Measurements from ENCODE around the gene GIT1. TPM values are rescaled to one million over a fixed set of nuclear protein-coding genes. Genes with fewer than 3 reads are reported as not detected.

GIT1 gene, protein sequence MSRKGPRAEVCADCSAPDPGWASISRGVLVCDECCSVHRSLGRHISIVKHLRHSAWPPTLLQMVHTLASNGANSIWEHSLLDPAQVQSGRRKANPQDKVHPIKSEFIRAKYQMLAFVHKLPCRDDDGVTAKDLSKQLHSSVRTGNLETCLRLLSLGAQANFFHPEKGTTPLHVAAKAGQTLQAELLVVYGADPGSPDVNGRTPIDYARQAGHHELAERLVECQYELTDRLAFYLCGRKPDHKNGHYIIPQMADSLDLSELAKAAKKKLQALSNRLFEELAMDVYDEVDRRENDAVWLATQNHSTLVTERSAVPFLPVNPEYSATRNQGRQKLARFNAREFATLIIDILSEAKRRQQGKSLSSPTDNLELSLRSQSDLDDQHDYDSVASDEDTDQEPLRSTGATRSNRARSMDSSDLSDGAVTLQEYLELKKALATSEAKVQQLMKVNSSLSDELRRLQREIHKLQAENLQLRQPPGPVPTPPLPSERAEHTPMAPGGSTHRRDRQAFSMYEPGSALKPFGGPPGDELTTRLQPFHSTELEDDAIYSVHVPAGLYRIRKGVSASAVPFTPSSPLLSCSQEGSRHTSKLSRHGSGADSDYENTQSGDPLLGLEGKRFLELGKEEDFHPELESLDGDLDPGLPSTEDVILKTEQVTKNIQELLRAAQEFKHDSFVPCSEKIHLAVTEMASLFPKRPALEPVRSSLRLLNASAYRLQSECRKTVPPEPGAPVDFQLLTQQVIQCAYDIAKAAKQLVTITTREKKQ
- polyA plus RNA-seq (ENCODE audit: insufficient read length): 43.2 TPM
- long read RNA-seq, donor 1, transcript GIT1-201 (20 exons, 3,768 nt): major isoform, 7 of 16 reads
- long read RNA-seq, donor 1, partial matches to known transcripts: 9 of 16 reads
- long read RNA-seq, donor 1, other reads (novel, unspliced or antisense): 0 of 16 reads
- long read RNA-seq, donor 2, transcript GIT1-201 (20 exons, 3,768 nt): major isoform, 5 of 5 reads
- long read RNA-seq, donor 2, partial matches to known transcripts: 0 of 5 reads
- long read RNA-seq, donor 2, other reads (novel, unspliced or antisense): 0 of 5 reads
- long read RNA-seq, donor 3, partial matches to known transcripts: 5 of 9 reads
- long read RNA-seq, donor 3, other reads (novel, unspliced or antisense): 0 of 9 reads
- long read RNA-seq, donor 4: 0 reads
- long read RNA-seq, donor 5, transcript GIT1-201 (20 exons, 3,768 nt): major isoform, 10 of 10 reads
- long read RNA-seq, donor 5, partial matches to known transcripts: 0 of 10 reads
- long read RNA-seq, donor 5, other reads (novel, unspliced or antisense): 0 of 10 reads
- long read RNA-seq, donor 6, partial matches to known transcripts: 0 of 4 reads
- long read RNA-seq, donor 6, other reads (novel, unspliced or antisense): 0 of 4 reads
- long read RNA-seq, donor 7, transcript GIT1-201 (20 exons, 3,768 nt): major isoform, 7 of 18 reads
- long read RNA-seq, donor 7, partial matches to known transcripts: 11 of 18 reads
- long read RNA-seq, donor 7, other reads (novel, unspliced or antisense): 0 of 18 reads
- long read RNA-seq, donor 8: 0 reads

DNA sequence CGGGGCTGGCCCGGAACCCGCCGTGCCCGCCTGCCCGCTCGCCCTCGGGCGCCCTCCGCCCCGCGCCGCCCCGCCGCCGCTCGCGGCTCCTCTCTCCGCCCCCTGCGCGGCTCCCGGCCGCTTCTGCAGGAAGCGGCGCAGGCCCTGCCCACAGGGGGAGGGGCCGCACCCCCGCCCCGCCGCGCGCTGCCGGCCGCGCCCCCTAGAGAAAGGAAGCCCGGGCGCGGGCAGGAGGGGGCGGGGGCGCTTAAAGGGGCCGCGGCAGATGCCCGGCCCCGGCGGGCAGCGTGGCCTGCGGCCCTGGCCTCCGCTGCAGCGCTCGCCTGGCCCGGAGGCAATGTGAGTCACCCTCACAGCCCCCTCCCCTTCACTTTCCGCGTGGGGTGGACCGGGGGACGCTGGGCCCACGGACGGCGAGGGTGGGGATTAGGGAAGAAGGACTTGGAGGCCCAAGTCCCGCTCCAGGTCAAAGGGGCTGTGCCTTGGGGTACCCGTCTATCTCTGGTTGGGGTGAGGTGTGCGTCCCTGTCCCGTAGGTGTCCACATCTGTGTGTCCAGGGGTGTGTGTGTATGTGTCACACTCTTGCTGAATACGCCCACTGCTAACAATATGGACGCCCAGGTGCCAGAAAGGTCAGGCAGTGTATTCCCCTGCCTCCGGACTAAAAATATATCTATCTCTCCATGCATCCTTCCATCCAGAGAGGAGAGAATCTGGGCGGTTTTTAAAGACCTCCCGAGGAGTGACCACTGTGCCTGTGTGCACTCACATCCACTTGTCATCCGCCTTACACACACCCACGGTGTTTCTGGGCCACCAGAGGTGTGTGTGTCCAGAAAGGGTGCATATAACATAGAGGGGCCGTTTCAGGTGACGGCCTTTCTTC is at the start of gene GIT1:
Gene GIT1 (minus strand): TSS at position 125 of the 887 bp plus-strand sequence. CDS start 270 bp downstream, outside the sequence.
- peak; percentile 89 for DNase-seq

DNA sequence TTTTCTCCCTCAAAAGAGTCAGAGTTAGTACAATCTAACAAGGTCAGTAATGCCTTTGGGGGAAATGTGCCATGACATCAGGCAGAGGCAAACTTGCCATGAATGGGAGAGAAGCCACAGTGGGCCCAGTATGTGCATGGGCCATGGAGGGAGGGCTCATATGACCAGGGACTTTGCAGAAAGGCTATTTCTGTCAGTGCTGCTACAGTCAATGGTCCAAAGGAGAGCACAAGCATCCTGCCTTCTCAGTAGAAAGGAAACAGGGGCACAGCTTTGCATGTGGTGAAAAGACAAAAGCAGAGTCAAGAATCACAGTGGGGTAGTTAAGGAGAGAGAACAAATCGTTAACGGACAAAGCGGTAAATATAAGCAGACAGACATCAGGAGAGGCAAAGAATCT is 44.4 kb upstream of the GIT1 start:
- DNase-seq: no peak

DNA sequence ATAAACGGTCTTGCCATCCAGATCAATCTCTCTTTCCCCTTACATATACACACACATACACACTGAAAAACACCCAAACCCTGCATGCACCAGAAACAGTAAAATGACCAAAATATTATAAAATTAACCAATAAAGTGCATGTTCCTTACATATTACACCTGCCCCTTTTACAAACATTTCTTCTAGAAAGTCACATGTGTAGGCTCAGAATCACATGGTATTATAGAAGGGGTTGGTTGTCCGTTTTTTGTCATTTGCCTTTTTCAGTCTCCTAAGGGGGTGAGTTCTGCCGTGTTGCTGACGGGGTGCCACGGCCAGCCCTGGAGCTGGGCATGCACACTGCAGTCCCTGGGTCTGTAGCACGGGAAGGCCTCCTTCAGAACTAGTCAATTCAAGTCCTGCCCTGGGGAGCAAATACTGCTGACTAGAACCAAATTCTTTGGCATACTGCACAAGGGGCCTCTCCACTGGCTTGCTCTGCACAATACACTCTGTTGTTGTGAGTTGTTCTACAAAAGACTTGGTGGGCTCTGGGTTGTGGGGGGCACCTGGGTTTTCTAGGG is 41.3 kb upstream of the GIT1 start:
- no peak for DNase-seq

DNA sequence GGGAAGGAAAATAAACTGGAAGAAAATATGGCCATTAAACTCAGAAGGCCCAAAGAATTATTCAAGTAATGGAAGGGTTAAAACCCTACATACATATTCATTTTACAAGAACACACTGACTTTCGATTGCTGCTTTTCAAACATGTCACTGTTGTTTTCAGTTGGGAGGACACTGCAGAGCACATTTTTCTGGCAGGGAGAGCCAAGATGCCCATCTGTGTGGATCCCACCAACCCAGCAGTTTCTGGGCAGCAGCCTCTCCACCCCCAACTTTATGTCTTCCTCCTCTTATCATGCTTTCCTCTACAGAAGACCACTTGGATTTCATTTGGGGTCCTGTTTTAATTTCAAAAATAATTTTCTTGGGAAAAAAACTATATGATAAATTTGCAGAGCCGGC is 40.4 kb upstream of the GIT1 start:
- no peak for DNase-seq

DNA sequence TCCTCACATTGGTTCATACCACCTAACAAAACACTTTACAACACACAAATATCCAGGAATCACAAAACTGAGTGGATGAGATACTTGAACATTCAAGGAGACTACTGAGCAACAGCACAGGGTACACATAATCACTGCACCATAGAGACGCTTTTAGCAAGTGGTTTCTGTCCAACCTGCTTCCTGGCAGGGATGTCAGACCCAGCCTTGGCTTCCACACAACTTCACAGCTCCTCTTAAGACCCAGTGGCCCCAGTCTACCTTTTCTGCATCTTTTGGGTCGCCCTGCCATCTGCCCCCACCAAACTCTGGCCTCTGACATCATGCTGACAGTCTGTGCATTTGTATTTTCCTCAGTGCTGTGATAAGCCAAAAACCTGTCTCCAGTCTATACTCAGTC is 39.2 kb upstream of the GIT1 start:
- no peak for DNase-seq

DNA sequence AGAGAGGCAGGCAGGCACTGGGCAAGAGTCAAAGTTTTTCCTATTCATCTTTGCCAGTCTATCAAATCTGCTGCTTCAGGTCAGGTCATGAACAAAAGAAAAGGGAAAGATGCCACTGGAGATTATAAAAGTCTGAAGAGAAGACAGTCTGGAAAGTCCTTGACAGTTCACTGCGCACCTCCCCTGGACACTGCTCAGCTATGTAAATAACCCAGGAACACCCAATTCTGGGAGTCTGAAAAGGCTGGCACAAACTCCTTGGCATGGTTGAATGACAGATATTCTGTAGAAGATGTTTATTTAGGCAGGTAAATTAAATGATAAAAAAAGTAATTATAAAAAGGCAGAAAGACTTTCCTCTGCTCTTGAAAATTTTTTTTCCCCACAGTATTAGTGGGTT is 38.5 kb upstream of the GIT1 start:
- DNase-seq: no peak

DNA sequence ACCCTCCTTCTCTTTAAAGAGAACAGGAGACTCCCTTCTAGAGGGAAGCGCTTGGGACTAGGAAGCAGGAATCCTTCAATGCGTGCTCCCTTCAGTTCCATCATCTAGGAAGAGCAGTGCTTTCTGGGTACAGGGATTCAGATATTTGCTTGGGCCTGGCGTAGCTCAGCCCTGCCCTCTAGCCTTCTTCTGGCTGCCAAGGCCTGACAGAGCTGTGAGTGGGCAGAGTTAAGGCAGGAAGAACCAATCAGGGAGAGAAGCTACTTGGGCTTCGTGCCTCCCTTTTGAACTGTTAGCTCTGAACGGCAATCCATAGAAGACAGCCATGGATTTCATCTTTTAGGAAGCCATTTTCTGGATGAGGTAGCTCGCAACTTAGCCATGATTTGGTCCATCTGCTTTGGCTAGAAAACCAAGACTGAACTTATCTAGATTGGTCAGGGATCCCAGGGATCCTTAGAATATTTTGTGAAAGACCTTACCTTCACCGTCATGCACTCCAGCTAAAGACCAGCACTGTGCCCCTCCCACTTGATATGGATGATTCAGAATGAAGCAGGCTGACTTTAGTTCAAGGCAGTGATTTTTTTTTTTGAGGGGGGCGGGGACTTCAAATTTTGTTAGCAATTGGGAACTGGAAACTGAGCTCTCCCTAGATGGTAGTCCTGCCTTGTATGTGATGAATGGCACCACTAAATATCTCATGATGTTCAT is 35.7 kb upstream of the GIT1 start:
- no peak for DNase-seq

DNA sequence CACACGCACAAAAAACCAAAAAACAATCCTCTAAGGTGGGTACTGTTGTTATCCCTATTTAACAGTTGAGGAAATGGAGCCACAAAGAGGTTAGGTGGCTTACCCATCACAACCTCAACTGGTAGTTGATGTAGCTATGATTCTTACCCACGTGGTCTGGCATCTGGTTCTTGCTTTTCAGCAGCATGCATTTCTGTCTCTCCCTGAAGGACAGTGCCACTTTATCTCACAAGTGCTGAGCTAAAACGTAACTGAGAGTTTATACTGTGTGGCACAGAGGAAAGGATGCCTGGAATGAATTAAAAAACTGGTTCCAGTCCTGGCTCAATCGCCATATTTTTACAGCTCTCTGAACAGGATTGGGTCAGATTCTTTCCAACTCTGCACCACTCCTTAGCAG is 35.1 kb upstream of the GIT1 start:
- DNase-seq: no peak

DNA sequence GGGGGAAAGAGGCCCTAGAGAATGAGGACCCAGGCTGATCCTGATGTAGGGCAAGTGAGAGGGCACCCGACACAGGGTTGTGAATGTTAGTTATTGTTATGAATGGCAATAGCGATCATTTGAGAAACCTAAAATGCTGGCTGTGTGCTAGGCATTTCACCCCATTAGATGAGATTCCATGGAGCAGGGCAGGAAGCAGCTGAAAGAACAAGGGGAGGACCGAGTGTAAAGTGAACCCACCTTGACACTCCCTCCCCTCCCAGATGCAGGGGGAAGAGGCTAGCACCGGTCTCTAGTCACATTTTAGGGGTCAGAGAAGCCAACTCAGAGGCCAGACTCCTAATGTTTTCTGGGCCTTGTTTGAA is 33.8 kb upstream of the GIT1 start:
- no peak for DNase-seq

DNA sequence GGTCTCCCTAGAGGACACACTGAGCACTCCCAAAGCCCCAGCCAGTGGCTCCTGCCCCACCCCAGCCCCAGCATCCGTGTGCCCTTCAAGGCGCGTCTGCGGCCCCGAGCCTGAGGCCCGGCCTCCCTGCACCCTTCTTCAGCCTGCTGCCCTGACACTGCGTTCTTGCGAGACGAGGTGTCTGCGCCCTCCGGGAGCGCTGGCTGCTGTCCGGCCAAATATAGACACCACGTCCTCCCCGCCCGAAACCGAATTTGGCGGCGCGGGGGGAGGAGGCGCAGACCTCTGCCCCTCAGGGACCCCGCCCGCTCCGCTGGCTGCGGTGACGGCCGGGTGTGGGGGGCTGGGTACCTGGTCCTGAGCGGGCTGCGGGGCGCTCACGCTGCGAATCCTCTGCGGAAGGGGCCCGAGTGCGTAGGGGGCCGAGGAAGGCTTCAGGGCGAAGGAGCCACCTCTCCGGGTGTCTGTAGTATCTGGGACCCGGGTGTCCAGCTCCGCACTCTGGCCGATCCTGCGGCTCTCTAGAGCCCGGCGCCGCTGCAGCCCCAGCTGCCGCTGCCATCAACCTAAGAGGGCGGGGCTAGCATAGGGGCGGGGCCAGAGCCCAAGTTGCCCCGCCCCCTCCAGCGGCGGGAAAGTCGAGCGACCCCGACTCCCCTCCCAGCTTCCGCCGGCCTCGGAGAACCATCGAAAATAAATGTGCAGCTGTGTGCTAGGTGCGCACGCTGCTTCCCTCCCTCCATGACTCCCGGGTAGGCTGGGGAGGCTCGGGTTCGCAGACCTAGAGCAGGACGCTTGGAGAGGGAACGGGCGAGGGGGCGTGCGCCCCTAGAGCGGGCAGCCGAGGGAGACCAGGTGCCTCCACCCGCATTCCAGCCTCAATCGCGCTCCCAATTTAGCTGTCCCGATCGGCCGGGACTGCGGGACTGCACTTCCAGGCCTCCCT is 33.2 kb upstream of the GIT1 start, which contains the start of gene CORO6:
Gene CORO6 (minus strand): TSS at position 576 of the 946 bp plus-strand sequence. CDS start 1,491 bp downstream, outside the sequence.
- DNase-seq: peak; percentile 73

DNA sequence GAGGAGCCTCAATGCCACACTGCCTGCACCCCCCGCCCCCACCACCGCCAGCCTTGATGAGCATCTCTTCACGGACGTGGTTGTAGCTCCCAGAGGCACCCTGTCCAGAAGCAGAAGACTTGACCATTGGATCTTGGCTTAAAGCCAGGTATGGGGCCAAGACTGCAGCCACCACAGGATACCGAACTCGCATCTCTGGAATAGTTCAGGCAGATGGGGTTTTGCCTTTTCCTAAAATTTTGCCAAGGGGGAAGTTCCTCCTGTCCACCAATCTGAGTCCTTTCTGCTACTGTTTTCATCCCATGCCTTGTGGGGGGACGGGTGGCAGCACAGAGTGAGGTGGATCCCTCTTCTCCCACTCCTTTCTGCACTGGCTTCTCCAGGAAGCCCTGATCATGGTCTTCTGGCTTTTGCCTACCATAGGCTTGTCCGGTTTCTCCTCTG is 32.3 kb upstream of the GIT1 start:
- no peak for DNase-seq

DNA sequence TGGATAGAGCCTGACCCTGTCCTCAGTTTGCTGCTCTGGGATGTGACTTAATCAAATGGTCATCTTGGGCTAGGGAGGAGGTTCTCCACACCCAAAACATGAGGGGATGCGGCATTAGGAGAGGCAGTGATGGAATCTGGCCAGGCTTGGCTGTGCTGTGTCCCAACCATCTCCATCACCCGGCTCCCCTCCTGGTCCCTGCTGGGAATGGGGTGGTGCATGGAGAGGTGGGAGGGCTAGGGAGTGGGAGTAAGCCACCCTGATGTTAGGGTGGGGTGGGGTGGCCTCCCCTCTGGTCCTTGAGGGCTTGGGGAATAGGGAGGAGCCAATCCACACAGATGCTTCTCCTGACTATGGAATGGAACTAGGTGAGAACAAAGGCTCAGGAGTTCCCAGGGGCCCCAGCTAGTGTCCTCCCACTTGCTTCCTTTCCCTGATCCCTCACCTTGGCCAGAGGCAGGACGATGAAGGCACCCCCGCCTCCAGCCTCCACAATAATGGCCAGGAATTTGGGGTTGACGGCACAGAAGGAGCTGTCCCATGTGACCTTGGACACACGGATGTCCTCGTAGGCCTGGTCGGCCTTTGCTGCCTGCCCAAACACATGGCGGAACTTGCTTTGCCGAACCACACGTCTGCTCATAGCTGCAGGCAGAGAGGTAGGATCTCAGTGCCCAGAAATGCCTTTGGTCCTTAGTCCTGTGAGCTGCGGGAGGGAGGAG is 31.5 kb upstream of the GIT1 start:
- no peak for DNase-seq

DNA sequence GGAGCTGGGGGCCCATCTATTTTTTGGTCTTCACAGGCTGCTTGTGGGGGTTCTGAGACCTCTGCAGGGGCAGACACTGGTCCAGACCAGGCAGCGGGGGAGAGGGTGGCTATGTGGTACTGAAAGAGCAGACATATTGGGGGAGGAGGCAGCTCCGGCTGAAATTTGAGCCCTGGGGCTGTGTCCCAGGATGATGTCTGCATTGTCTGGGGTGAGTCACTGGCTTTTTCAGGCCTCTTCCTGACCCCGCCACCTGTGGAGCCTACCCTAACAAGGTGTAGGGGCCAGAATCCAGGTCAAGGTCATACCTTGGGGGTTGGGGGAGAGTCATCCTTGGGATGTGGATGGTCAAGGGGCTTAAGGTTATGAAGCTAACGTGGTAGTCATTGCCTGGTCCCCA is 30.8 kb upstream of the GIT1 start:
- no peak for DNase-seq

DNA sequence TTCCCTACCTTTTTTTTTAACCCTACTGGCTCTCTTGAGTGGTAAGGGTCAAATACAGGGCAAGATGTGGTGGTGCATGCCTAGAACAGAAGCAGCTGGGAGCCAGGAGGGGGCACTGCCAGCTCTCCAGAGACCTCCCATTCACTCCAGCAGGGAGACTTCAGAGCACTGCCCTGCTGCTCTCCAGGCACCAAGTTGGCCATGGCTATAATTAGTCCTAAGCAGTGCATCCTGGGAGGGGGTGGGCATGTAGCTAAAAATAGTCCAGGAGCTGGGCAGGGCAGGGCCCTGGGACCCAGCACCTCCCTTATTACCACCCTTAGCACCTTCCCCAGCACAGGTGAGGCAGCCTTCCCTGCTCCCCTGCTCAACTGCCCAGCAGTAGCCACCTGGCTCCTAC is 29.8 kb upstream of the GIT1 start:
- DNase-seq: no peak

DNA sequence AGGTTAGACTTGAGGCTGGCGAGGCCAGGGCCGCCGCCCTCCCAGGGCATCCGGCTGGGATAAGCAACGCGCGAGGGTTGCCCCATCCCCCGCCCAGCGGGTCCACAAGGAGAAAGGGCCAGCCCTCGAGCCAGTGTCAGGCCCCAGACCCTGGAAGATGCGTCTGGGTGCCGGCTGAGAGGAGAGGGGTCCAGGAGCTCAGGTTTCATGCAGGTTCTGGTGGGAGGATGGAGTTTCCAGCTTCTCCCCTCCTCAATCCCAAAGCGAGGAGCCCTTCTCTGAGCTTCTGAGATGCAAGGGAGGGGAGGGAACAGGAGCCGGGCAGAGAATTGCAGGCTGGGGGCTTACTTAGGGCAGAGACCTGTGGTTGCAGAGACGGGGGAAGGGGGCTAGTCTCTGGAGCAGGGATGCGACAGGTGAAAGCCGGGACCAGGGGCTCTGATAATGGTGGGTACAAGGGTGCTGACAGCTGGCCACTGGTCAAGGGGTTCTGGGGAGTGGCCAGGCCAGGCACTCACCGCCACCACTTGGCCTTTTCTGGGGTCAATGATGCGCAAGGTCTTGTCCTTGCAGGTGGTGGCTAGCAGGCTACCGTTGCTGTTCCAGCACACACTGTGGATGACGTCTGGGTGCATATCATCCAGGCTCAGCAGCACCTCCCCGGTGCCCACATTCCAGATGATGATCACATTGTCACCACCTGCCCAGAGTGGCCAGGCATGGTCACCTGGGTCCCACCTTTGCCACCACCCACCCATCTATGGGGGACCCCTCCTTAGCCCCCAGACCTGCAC is 29.0 kb upstream of the GIT1 start:
- no peak for DNase-seq

DNA sequence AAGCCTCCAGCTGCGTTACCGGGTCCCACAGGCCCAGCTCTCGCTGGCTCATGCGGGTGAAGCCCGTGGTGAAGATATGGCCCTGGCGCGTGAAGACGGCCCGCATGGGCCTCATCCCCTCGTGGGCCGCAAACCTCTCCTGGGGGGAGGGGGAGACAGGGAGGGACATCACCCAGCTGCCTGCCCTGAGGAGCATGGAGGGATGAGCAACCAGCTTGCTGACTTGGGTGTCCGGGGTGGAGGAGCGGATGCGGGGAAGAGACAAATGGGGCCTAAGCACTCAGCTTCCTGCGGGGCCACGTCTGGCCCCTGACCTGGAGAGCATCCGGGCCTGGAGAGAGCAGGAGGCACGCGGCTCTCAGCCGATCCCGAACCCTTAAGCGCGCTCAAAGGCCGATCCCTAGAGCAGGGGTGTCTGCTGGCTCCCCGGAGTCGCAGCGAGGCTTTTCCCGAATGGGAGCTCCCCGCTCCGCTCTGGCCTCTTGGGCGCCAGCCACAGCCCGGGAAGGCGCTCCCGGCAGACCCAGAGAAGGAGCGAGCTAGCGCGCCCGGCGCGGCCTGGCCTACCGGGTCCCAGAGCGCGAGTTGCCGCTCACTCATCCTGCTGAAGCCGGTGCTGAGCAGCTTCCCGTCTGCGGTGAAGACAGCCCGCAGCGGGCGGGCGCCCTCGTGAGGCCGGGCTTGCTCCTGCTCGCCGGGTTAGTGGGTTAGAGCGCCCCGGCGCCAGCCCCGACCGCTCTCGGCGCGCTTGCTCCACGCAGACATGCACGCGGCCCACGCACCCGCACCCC is 28.2 kb upstream of the GIT1 start:
- DNase-seq: no peak
